Measurements from ENCODE around the gene MYOM3.

The MYOM3 gene

GRCh38 chr1:24138476-24139221 lies 26.7 kb upstream of the MYOM3 start:
- no peak for TF ChIP-seq CTCF (IDR thresholded peaks at IDR 0.05; ENCODE audit: control insufficient read depth, insufficient read depth, low read depth, low read length, missing control alignments)
- DNase-seq (ENCODE audit: low read depth), result no peak
- no peak overlapping the region for H3K4me3 ChIP-seq (ENCODE audit: control insufficient read depth, low read depth, low read length)

- H3K4me3 ChIP-seq (ENCODE audit: control insufficient read depth, low read depth, low read length), result no peak overlapping the region
- no peak for DNase-seq (ENCODE audit: low read depth)
- TF ChIP-seq CTCF (IDR thresholded peaks at IDR 0.05; ENCODE audit: control insufficient read depth, insufficient read depth, low read depth, low read length, missing control alignments), result no peak
Measured at GRCh38 chr1:24136956-24137539, 25.1 kb upstream of the MYOM3 start.

- no peak overlapping the region for H3K4me3 ChIP-seq (ENCODE audit: control insufficient read depth, low read depth, low read length)
- no peak for TF ChIP-seq CTCF (IDR thresholded peaks at IDR 0.05; ENCODE audit: control insufficient read depth, insufficient read depth, low read depth, low read length, missing control alignments)
- DNase-seq (ENCODE audit: low read depth), result no peak
Measured at GRCh38 chr1:24134376-24134775, 22.4 kb upstream of the MYOM3 start.

- no peak overlapping the region for H3K4me3 ChIP-seq (ENCODE audit: control insufficient read depth, low read depth, low read length)
- no peak for TF ChIP-seq CTCF (IDR thresholded peaks at IDR 0.05; ENCODE audit: control insufficient read depth, insufficient read depth, low read depth, low read length, missing control alignments)
- DNase-seq (ENCODE audit: low read depth), result no peak
Measured at GRCh38 chr1:24133819-24134218, 21.9 kb upstream of the MYOM3 start.

GRCh38 chr1:24130385-24130784 lies 18.4 kb upstream of the MYOM3 start:
- DNase-seq (ENCODE audit: low read depth), result no peak
- TF ChIP-seq CTCF (IDR thresholded peaks at IDR 0.05; ENCODE audit: control insufficient read depth, insufficient read depth, low read depth, low read length, missing control alignments), result no peak
- no peak overlapping the region for H3K4me3 ChIP-seq (ENCODE audit: control insufficient read depth, low read depth, low read length)

- no peak for DNase-seq (ENCODE audit: low read depth)
- H3K4me3 ChIP-seq (ENCODE audit: control insufficient read depth, low read depth, low read length), result no peak overlapping the region
- TF ChIP-seq CTCF (IDR thresholded peaks at IDR 0.05; ENCODE audit: control insufficient read depth, insufficient read depth, low read depth, low read length, missing control alignments), result no peak
Measured at GRCh38 chr1:24127801-24128363, 15.9 kb upstream of the MYOM3 start.

Measured in AG09309 (cell line).